Activated CD8-positive, alpha-beta memory T cell treated with anti-CD3 and anti-CD28 coated beads, Interleukin-2, amount 50 U/mL, for 4 hours (primary cell): ENCODE data around the gene SLC16A12.
"Not testable (repeated sequence)": the region's sequence is repeated elsewhere in the genome, so short reads cannot be mapped to it uniquely, and the experiment has no call there.

ENCODE experiments used
- DNase-seq: peaks from one replicate; pipeline ENCODE4 v3.0.0-alpha.2; 2020

The SLC16A12 gene

GRCh38 chr10:89547853-89548513 lies 12.6 kb upstream of the SLC16A12 start:
- no peak for DNase-seq

GRCh38 chr10:89546651-89547050 lies 11.3 kb upstream of the SLC16A12 start:
- not testable (repeated sequence) for DNase-seq

GRCh38 chr10:89543841-89544240 lies 8.4 kb upstream of the SLC16A12 start:
- DNase-seq: no peak

- DNase-seq: no peak
Measured at GRCh38 chr10:89540420-89540949, 5.1 kb upstream of the SLC16A12 start.

- DNase-seq: no peak
Measured at GRCh38 chr10:89537364-89537763, 2.0 kb upstream of the SLC16A12 start.

GRCh38 chr10:89536013-89536354 lies 590 bp upstream of the SLC16A12 start:
- no peak for DNase-seq

- no peak for DNase-seq
Measured at GRCh38 chr10:89534826-89535166, 598 bp downstream of the SLC16A12 start.

GRCh38 chr10:89532476-89532875 lies 2.9 kb downstream of the SLC16A12 start:
- no peak for DNase-seq

- no peak for DNase-seq
Measured at GRCh38 chr10:89531359-89531758, 4.0 kb downstream of the SLC16A12 start.

GRCh38 chr10:89529711-89530110 lies 5.7 kb downstream of the SLC16A12 start:
- not testable (repeated sequence) for DNase-seq

GRCh38 chr10:89526358-89526757 lies 9.0 kb downstream of the SLC16A12 start:
- no peak for DNase-seq

GRCh38 chr10:89525556-89525955 lies 9.8 kb downstream of the SLC16A12 start:
- no peak for DNase-seq

GRCh38 chr10:89524279-89524678 lies 11.1 kb downstream of the SLC16A12 start:
- DNase-seq: no peak

GRCh38 chr10:89523274-89523673 lies 12.1 kb downstream of the SLC16A12 start:
- no peak for DNase-seq

- no peak for DNase-seq
Measured at GRCh38 chr10:89522463-89522862, 12.9 kb downstream of the SLC16A12 start.

GRCh38 chr10:89521368-89521767 lies 14.0 kb downstream of the SLC16A12 start:
- no peak for DNase-seq

GRCh38 chr10:89520706-89521105 lies 14.7 kb downstream of the SLC16A12 start:
- DNase-seq: no peak

GRCh38 chr10:89518876-89519842 lies 16.2 kb downstream of the SLC16A12 start:
- DNase-seq: no peak

GRCh38 chr10:89518108-89518507 lies 17.3 kb downstream of the SLC16A12 start:
- no peak for DNase-seq

GRCh38 chr10:89516149-89516832 lies 19.1 kb downstream of the SLC16A12 start:
- DNase-seq: no peak

GRCh38 chr10:89515031-89515841 lies 20.2 kb downstream of the SLC16A12 start:
- no peak for DNase-seq

- DNase-seq: no peak
Measured at GRCh38 chr10:89513206-89513605, 22.2 kb downstream of the SLC16A12 start.
